Endothelial cell of umbilical vein (primary cell): Measurements from ENCODE around the gene NCKAP5. TPM values are rescaled to one million over a fixed set of nuclear protein-coding genes. Genes with fewer than 3 reads are reported as not detected.

Experiments
- BruUV-seq: library from RNA; stranded (reverse); fragments of 400-500 nt; replicated peaks from 2 replicates; lab custom pipeline; 2021; lab: Mats Ljungman, UMichigan
- CTCF ChIA-PET: fragments of 300-600, 350-600 bp; sonication (Branson Sonifier 250); formaldehyde crosslinking; loops from one replicate; lab custom pipeline; 2021; ENCODE audit warnings: antibody characterized with exemption, inconsistent platforms; lab: Charles Lee
- POLR2A ChIA-PET: fragments of 300-600, 350-600 bp; sonication (Branson Sonifier 250); formaldehyde crosslinking; loops from one replicate; lab custom pipeline; 2021; ENCODE audit warnings: antibody characterized with exemption, inconsistent platforms; lab: Charles Lee
- DNase-seq: peaks from one replicate; pipeline ENCODE4 v3.0.0-alpha.2; 2011; ENCODE audit warnings: low read depth, low spot score
- FAIRE-seq: peaks from 2 replicates; lab custom pipeline; 2011; peaks lifted over from hg19 to GRCh38; lab: Jason Lieb, UNC
- H2AFZ ChIP-seq: 2 replicates; pipeline ENCODE4 v1.6.0; 2012; ENCODE audit warnings: low read depth, low read length, control low read depth, inconsistent platforms
- H3K27ac ChIP-seq: 2 replicates; pipeline ENCODE4 v1.5.1; 2011; ENCODE audit warnings: low read depth, mild to moderate bottlenecking, control low read depth, low read length, moderate library complexity; ENCODE audit not compliant: insufficient read depth
- H3K27me3 ChIP-seq, 2 experiments: 2 replicates each; pipeline versions ENCODE4 v1.6.0 to v1.6.1; 2011; ENCODE audit warnings: low read length in 2 of 2, mixed read lengths in 1 of 2; ENCODE audit not compliant: control insufficient read depth in 2 of 2, insufficient read depth in 2 of 2
- H3K36me3 ChIP-seq, 2 experiments: 2 replicates in 1 of 2; 3 replicates in 1 of 2; pipeline ENCODE4 v1.5.1; 2011; ENCODE audit warnings: low read length in 2 of 2, mild to moderate bottlenecking in 1 of 2, moderate library complexity in 1 of 2; ENCODE audit not compliant: control insufficient read depth in 2 of 2, insufficient read depth in 2 of 2; ENCODE audit errors: extremely low read depth in 1 of 2
- H3K4me1 ChIP-seq: 3 replicates; pipeline ENCODE4 v1.5.1; 2011; ENCODE audit warnings: mild to moderate bottlenecking, low read length; ENCODE audit not compliant: control insufficient read depth, insufficient read depth; ENCODE audit errors: extremely low read depth
- H3K4me2 ChIP-seq: 2 replicates; pipeline ENCODE4 v1.6.1; 2011; ENCODE audit warnings: low read length, control low read depth, mixed read lengths; ENCODE audit not compliant: insufficient read depth
- H3K4me3 ChIP-seq, 3 experiments: fragments of 200-600 bp in 1 of 3; sonication (generic), shearing (Covaris generic) in 1 of 3; replicated peaks in 1 of 3; 2 replicates each; pipeline ENCODE4 v1.5.1; 2011 to 2016; ENCODE audit warnings: control low read depth in 3 of 3, low read length in 3 of 3, mild to moderate bottlenecking in 2 of 3, inconsistent platforms in 1 of 3, low read depth in 1 of 3, moderate library complexity in 1 of 3; ENCODE audit not compliant: insufficient read depth in 1 of 3
- H3K79me2 ChIP-seq: 2 replicates; pipeline ENCODE4 v1.6.0; 2012; ENCODE audit warnings: low read length, inconsistent platforms; ENCODE audit not compliant: control insufficient read depth, insufficient read depth
- H3K9ac ChIP-seq: replicated peaks from 2 replicates; pipeline ENCODE3; 2011; ENCODE audit warnings: low read length, control low read depth; ENCODE audit not compliant: insufficient read depth; ENCODE audit errors: extremely low read depth
- H3K9me1 ChIP-seq: replicated peaks from 3 replicates; pipeline ENCODE4 v1.6.0; 2011; ENCODE audit warnings: mild to moderate bottlenecking, low read length; ENCODE audit not compliant: control insufficient read depth, insufficient read depth; ENCODE audit errors: extremely low read depth
- H3K9me3 ChIP-seq: replicated peaks from 2 replicates; pipeline ENCODE4 v1.5.1; 2012; ENCODE audit warnings: low read length, inconsistent platforms; ENCODE audit not compliant: control insufficient read depth, insufficient read depth
- H4K20me1 ChIP-seq: replicated peaks from 2 replicates; pipeline ENCODE3; 2011; ENCODE audit warnings: mild to moderate bottlenecking, low read length; ENCODE audit not compliant: control insufficient read depth, insufficient read depth; ENCODE audit errors: extremely low read depth
- CTCF ChIP-seq, 2 donors: IDR thresholded peaks; 1 replicate in 1 of 2; 2 replicates in 1 of 2; pipeline ENCODE4 v1.5.1; 2011; ENCODE audit warnings: low read length in 2 of 2, mild to moderate bottlenecking in 2 of 2, moderate library complexity in 2 of 2, control low read depth in 1 of 2, inconsistent platforms in 1 of 2, low read depth in 1 of 2; ENCODE audit not compliant: insufficient read depth in 1 of 2; ENCODE audit errors: extremely low read depth in 1 of 2
- GATA2 ChIP-seq: IDR thresholded peaks from 2 replicates; pipeline ENCODE4 v1.7.0; 2011; ENCODE audit warnings: low read depth, mild to moderate bottlenecking, moderate library complexity, mixed read lengths, low read length; ENCODE audit not compliant: insufficient read length, insufficient read depth
- MYC ChIP-seq: IDR thresholded peaks from one replicate; pipeline ENCODE4 v1.6.1; 2011; ENCODE audit warnings: mild to moderate bottlenecking, low read depth, low read length
- dilution Hi-C: fragments of 300-500 bp; cut with MboI; formaldehyde crosslinking; loops from one replicate; pipeline ENCODE4 v1.15.0; 2019; ENCODE audit warnings: low sequenced_read_pairs; ENCODE audit not compliant: extremely low pct_ligation_motif_present
- intact Hi-C: fragments of 100-400 bp; cut with micrococcal nuclease; formaldehyde crosslinking; loops from one replicate; pipeline ENCODE4 v1.10.0; 2022
- polyA plus RNA-seq, 4 experiments: library from polyadenylated mRNA; depleted of rRNA in 3 of 4; stranded (reverse) in 3 of 4; unstranded in 1 of 4; fragments of >200 nt; gene quantifications; 2 replicates each; pipeline versions ENCODE4 v1.2.1 to v1.2.3, GENCODE V29; 2011 to 2012; ENCODE audit warnings: missing spikeins in 1 of 4
- total RNA-seq: library from RNA; stranded (reverse); gene quantifications from 2 replicates; pipeline ENCODE4 v1.2.3, GENCODE V29; 2021

NCKAP5 gene
- total and polyA plus RNA-seq, 2 donors (not counting 3 experiments of a cell fraction or from before 2014, with no cell fraction given) = 0.47 to 3.3 TPM

- intact Hi-C loops (no loop called here), dilution Hi-C loops (no loop called here)
- Histone ChIP-seq H3K27me3 (no peaks in the 10 kb centered on the region), H3K9me1 (no peaks in the 10 kb centered on the region), H3K4me1 (no peaks in the 10 kb centered on the region), H4K20me1 (no peaks in the 10 kb centered on the region), H3K9me3 (no peaks in the 10 kb centered on the region), H3K27ac (no peak overlapping the region), H3K36me3 (no peaks in the 10 kb centered on the region), H3K9ac (no peak overlapping the region), H2AFZ (no peak overlapping the region), H3K4me3 (no peak overlapping the region), H3K4me2 (no peak overlapping the region), H3K79me2 (no peaks in the 10 kb centered on the region)
- TF ChIP-seq CTCF (IDR thresholded peaks at IDR 0.05; ENCODE audit: extremely low read depth in 1 of 2, insufficient read depth in 1 of 2, low read depth in 1 of 2, low read length in 2 of 2) = no peak
- no peak for FAIRE-seq
- POLR2A ChIA-PET = no interaction called here
- DNase-seq = no peak
- CTCF ChIA-PET = no interaction called here
- BruUV-seq = no TSS peak
Measured at GRCh38 chr2:132949108-132949507, 619.2 kb downstream of the NCKAP5 start.

GRCh38 chr2:132948211-132948610 is 620.1 kb downstream of the NCKAP5 start:
- ChIA-PET CTCF (no interaction called here), POLR2A (no interaction called here)
- DNase-seq (no peak), FAIRE-seq (no peak)
- Histone ChIP-seq H3K9ac (no peak overlapping the region), H4K20me1 (no peaks in the 10 kb centered on the region), H3K27ac (no peak overlapping the region), H3K4me2 (no peak overlapping the region), H3K9me3 (no peaks in the 10 kb centered on the region), H2AFZ (no peak overlapping the region), H3K79me2 (no peaks in the 10 kb centered on the region), H3K4me1 (no peaks in the 10 kb centered on the region), H3K27me3 (no peaks in the 10 kb centered on the region), H3K4me3 (no peak overlapping the region), H3K9me1 (no peaks in the 10 kb centered on the region), H3K36me3 (no peaks in the 10 kb centered on the region)
- intact Hi-C loops (no loop called here), dilution Hi-C loops (no loop called here)
- no TSS peak for BruUV-seq
- no peak for TF ChIP-seq GATA2
- no peak for TF ChIP-seq MYC
